HG02610 (cell line): Measurements from ENCODE around the gene DERA.
"Not testable (repeated sequence)": the region's sequence is repeated elsewhere in the genome, so short reads cannot be mapped to it uniquely, and the experiment has no call there.

Experiments used
- ATAC-seq: cut with Tn5 transposase; IDR thresholded peaks from one replicate; pipeline ENCODE4 v1.9.1; 2021; ENCODE audit warnings: mild to moderate bottlenecking, moderate library complexity; ENCODE audit not compliant: unreplicated experiment

Gene DERA

DNA sequence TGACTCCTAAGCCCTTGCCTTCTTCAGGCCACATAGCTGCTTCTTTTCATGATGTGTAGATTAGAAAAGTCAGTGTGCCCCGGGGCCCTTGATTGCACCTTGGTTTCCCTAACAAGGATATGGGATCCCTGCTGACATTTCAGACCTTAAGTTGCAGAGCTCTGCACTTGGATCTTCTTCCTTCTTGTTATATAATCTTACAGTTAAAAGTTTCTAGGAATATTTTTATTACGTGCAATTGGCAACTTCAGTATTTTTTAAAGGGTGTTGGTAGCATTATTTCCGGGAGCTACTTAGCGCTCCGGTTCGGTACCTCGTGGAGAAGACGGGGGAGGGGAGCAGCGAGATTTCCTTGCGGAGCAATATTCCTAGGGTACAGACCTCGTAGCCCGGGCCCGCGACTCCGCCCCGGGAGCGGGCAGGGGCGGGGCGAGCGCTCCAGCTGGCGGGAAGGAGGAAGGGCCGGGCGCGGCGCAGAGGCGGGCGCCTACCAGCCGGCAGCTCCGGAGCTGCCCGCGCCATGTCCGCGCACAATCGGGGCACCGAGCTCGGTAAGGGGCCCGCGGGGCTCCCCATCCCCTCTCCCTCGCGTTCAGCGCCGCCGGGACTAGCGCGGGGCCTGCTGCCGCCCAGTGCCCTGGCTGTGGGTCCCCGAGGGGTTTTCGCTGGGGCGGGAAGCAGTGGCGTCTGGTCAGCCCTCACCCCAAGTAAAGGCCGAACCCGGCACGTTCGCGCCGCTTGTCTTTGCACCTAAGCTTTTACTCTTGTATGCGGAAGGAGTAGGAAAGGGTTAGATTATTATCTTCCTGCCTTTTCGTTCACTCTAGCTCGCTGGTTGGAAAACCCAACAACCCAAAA is at the start of gene DERA:
DERA (plus strand) TSS at position 469 of the 858 bp plus-strand sequence; CDS start at position 521, 52 bp downstream.
- ATAC-seq = peak; percentile 96

DNA sequence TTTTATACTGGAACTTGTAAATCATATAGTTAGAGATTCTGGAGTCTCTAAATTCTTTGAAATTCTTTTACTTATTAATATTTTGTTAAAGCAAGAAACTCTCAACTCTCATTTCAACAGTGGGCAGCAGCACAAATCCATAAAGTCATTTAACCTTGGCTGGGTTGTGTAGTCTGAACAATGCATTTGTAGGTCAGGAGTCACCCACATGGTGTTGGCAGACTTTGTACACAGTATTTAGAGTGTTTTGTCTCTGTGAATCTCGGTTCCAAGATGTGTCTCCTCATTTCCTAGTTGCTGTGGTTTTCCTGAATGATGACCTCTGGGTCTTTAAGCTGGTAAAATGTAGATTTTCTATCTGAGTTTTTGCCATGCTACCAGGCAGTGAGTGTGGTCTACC is 49.7 kb upstream of the DERA start:
- no peak for ATAC-seq

DNA sequence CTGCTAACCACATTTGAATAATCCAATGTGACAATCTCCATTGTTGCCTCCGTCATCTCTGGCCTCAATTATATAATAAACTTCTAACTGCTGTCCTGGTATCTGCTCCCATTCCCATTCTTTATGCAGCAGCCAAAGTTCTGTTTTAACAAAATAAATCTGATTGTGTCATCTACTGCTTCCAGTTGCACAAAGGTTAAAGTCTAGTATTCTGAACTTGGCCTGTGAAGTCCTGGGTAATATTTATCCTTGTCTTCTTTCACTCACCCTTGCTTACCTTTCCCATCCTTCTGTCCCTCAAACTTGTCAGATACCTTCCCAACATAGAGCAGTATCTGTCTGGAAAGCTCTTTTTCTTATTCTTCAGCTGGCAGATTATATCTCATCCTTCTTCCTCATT is 48.3 kb upstream of the DERA start:
- no peak for ATAC-seq

DNA sequence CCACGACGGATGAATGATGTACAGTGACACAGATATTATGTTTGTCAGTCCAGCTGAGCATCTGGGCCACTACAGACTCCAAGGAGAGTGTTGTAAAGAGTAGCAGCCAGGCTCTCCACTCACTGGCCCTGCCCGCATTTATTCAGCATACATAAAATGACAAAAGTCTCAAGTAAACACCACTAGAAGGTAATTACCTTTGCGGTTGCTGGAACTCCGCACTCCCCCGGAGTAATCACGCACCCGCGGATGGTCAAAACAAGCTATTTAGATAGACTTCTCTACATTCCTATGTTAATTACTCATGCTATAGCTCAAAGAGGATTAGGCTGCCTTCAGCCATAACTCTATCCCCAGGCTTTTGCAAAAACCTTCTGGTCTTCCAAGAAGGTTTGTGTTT is 47.8 kb upstream of the DERA start:
- no peak for ATAC-seq

DNA sequence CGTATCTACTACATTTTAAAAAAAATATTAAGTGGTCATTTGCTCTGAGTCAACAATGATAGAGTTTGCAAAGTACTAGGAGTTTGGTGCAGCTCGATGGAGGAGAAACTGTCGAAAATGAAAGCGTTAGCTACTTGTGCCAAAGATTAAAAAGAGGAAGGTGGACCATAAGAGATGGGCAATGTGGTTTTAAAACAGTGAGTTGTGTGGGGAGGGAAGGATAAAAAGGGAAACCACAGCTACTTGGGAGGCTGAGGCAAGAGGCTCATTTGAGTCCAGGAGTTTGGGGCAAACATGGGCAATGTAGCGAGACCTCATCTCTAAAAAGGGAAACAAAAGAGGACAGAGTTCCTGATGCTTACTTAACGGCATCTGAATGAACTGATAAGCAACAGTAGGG is 47.1 kb upstream of the DERA start:
- peak; percentile 89 for ATAC-seq

DNA sequence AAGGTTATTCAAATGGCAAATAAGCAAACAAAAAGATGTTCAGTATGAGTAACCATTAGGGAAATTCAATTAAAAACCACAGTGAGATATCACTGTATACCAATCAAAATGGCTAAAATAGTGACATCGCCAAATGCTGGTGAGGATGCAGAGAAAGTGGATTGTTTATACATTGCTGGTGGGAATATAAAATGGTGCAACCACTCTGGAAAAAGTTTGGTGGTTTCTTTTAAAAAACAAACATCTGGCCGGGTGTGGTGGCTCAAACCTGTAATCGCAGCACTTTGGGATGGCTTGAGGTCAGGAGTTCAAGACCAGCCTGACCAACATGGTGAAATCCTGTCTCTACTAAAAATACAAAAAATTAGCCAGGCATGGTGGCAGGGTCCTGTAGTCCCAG is 42.9 kb upstream of the DERA start:
- no peak for ATAC-seq

DNA sequence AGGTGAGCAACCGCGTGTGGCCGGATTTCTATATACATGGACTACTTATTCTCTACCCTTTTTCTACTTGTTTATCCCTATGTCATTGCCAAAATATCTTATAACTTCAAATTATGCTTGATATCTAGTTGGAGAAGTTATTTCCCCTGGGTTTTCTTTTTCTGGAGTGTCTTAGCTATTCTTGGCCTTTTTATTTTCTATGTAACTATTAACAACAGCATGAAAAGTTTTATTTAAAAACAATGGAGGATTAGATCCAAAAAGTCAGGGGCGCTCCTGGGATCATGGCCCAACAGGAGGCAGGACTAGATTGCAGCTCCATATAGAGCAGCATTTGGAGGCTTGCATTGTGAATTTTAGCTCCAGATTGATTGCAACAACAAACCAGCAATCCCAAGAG is 37.6 kb upstream of the DERA start:
- no peak for ATAC-seq

DNA sequence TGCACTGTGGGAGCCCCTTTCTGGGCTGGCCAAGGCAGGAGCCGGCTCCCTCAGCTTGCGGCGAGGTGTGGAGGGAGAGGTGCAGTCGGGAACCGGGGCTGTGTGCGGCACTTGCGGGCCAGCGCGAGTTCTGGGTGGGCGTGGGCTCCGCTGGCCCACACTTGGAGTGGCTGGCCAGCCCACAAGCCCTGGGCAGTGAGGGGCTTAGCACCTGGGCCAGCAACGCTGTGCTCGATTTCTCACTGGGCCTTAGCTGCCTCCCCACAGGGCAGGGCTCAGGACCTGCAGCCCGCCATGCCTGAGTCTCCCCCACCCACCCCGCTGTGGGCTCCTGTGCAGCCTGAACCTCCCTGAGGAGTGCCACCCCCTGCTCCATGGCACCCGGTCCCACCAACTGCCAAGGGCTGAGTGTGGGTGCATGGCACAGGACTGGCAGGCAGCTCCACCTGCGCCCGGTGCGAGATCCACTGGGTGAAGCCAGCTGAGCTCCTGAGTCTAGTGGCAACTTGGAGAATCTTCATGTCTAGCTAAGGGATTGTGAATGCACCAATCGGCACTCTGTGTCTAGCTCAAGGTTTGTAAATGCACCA is 36.5 kb upstream of the DERA start:
- ATAC-seq = not testable (repeated sequence)

DNA sequence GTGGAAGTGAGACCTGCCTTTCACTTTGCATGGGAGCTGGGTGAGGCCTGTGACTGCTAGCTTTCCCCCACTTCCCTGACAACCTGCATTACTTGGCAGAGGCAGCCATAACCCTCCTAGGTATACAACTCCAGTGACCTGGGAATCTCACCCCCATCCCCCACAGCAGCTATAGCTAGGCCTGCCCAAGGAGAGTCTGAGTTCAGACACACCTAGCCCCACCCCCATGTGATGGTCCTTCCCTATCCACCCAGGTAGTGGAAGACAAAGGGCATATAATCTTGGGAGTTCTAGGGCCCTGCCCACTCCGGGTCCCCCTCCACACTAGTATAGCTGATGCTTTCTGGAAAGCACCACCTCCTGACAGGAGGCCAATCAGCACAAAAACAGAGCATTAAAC is 35.3 kb upstream of the DERA start:
- no peak for ATAC-seq

DNA sequence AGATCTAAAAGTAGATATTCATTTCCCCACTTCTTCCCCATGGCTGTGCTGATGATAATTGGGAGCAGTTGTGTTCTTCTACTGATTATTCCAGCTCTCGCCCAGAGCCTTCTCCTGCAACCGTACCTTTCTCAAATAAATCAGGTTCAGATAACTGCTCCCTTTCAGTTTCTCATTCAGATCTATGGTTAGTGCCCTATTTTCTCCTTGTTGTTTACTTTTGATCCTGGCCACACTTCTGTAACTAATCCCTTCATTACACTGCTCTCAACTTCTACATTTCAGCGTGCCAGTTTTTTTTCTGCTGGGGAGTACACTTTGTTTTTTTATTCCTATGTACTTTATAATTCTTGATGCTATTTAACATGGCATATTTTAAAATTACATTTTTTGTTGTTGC is 31.7 kb upstream of the DERA start:
- ATAC-seq = no peak

DNA sequence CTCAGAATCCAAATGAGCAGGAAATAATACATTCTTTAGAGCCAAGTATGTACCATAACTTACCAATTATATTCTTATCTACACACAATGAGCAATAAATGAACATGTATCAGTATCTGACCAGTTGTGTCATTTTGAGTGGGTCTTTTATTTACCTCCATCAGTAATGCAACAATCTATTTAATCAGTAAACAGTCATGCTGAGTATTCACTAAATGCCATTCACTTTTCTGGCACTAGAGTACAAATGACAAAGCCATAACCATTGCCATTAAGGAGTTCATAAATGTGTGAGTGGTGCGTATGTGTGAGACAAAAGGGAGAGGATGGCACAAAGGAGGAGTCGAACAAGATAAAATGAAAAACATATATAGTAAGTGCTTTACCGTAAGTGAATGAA is 30.4 kb upstream of the DERA start:
- no peak for ATAC-seq

DNA sequence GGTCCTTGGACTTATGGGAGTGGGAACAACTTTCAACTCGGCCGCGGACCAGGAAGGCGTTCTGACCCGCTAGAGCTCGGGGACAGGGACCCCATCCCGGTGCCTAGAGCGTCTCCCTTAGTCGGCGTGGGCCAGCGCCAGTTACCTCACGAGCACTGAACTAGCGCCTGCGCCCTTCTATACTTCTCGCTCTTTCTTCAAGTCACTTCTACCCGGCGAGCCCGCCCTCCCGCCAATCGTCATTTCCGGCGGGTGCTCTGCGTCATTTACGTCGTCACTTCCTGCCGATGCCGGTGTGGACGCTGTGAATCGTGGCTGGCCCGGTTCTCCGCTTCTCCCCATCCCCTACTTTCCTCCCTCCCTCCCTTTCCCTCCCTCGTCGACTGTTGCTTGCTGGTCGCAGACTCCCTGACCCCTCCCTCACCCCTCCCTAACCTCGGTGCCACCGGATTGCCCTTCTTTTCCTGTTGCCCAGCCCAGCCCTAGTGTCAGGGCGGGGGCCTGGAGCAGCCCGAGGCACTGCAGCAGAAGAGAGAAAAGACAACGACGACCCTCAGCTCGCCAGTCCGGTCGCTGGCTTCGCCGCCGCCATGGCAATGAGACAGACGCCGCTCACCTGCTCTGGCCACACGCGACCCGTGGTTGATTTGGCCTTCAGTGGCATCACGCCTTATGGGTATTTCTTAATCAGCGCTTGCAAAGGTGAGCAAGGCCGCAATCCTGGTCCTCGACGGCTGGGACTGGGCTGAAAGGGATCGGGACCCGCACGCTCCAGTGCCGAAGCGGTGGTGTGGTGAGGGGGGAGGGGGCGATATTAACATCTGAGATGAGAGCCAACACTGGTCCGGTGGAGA is 28.8 kb upstream of the DERA start, which contains the start of gene STRAP:
STRAP (plus strand) TSS at position 270 of the 854 bp plus-strand sequence; CDS start at position 591, 321 bp downstream.
- peak; percentile 96 for ATAC-seq

DNA sequence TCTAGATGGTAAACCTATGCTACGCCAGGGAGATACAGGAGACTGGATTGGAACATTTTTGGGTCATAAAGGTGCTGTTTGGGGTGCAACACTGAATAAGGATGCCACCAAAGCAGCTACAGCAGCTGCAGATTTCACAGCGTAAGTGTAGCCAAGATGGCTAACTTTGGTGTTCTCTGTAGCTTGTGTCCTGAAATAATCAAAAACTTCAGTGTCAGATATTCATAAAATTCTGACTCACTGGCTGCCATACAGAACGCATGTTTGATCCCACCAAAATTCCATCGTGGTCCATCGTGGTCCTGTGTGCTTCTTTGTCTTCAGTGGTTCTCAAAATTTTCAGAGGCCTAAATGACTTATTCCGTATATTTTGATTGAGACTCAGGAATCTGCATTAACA is 27.6 kb upstream of the DERA start:
- no peak for ATAC-seq

DNA sequence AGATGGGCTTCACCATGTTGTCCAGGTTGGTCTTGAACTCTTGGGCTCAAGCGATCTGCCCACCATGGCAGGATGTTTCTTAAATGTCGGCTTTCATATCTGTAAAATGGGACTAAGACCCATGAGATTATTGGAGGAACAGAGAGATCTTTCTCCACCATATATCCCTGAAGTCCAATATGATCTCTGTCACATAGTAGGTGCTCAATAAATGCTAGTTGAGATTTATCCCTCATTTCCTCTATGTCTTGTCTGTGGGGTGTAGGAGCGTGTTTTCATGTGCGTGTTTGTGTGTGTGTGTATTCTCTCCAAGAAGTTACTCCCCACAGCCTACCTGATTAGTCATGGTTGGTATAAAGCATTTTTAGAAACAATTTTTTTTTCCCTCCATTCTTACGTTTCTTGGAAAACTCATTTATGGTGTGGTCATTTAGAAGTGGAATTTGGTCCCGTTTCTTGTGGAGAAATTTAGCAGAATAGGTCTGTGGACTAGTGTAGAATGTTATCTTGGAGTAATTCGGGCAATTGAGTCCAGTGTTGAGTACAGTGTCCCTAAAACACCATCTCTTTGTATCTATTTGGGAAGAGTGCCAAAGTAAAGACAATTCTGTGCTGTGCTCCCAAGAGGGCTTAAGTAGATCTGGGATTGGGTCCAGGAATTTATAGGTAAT is 24.6 kb upstream of the DERA start:
- ATAC-seq = no peak

DNA sequence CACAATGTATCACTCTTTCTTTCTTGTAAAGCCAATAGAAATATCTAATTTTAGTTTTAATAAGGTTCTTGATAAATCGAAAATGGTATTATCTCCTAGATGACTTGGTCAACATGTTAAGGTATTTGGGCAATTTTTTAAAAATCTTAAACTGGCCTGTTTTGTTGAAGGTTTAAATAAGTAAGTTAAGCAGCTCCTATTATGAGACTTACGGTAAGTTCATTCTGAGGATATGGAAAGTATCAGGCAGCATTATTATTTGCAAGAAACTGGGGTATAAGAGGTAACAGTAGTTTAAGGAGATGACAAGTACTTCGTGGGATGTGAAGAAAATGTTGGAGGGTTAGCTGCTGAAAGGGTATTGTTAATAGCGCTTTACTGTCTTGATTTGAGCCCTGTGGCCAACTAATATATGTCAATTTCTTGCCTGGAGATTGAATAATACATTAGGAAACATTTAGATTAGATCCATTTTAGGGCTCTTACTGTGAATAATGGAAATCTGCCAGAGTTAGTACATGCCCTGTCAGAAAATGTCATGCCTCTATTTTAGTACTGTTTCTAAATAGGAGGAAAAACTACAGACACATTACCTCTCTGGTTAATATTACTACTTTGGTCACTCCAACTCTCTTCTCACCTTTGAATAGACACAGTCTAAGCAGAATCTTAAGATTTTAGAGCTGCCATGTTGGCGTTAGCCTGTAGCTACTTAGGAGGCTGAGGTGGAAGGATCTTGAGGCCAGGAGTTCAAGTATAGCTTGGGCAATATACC is 23.9 kb upstream of the DERA start:
- no peak for ATAC-seq

DNA sequence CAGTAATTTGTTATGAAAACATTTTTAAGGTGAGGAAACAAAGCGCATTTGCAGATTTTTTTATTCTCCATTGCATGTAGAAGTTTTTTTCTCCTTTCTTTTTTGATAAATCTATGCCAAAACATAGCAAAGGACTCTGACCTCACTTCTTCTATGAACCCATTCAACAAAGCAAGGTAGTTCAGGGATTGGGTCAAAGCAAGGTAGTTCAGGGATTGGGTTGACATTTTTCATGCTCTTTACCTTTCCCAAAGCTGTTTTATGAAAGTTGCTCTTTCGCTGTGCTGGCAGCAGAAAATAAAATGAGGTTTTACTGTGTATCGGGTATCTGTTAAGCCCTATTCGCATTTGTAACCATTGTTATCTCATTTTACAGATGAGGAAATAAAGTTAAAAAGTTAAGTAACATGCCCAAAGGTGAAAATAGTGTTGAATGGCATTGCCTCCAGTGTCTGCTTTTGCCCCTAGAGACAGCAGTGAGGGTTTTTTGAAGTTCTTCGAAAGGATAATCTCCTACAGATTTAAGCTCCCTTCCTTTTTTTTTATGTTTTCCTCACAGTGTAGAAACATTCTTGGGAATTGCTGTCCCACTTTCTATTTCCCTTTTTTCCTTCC is 18.4 kb upstream of the DERA start:
- ATAC-seq = no peak

DNA sequence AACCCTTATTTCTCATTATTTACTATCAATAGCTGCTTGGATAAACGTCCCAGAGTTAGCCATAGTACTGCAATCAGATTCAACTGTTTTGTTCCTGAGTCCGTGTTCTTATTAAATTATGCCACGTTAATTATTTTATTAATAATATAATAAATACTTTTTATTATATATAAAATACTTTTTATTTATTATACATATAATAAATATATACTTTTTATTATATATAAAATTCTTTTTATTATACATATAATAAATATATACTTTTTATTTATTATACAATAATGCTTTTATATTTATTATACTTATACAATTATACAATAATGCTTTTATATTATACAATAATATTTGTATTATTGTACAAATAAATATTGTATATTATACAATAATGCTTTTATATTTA is 17.9 kb upstream of the DERA start:
- no peak for ATAC-seq

DNA sequence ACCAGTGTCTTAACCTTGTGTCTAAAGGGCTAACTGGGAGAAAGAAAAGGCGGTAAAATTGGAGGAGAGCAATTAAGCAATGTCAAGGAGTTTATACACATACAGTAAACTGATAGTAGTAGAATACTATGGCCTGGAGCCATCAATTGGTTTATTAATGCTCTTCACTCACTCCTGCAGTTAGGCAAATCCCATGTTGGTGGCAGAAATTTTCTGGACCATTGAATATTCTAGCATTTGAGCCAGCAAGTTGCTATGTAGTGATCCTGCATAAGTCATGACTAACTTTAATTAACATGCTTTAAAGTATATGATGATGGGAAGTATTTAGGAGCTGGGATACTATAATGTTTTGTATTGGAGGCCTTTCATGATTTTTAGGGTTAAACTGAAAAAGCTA is 14.3 kb upstream of the DERA start:
- no peak for ATAC-seq

DNA sequence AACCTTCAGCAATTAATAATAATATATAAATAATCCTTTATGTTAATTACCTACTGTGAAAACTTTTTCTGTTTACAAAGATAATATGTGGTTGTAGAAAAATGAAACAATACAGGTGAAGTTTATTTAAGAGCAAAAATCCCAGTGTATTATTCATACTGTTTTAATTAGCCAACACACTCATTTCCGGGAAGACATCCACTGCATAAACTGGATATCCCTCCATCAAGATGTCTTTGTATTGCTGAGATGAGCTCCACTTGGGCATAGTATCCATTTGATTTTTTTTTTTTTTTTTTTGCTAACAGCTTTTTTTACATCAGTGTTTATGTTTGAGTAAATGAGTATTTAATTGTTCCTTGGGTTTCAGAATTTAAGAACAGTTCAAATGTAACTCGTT is 13.7 kb upstream of the DERA start:
- no peak for ATAC-seq
